IPS-NIHi7 (cell line): ENCODE data around the gene DCLK3.

ENCODE experiments used
- DNase-seq: peaks from one replicate; pipeline ENCODE4 v3.0.0; 2012; ENCODE audit warnings: mixed read lengths; ENCODE audit errors: extremely low spot score

DCLK3 gene

DNA sequence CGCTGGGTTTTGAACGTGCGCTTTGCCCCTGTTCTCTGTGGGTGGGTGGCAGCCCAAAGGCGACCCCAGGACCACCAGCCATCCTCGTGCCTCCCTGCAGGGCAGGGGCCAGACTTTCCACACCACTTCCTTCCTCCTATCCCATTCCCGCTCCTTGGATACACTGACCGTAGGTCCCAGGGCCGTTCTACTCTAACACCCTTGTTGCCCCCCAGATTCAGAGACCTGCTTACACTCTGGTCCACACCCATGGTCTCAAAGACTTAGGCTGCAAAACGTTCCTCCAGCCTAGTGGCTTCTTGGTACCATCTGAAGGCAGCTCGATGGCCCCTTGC, 318 bp upstream of the DCLK3 start:
- no peak for DNase-seq

DNA sequence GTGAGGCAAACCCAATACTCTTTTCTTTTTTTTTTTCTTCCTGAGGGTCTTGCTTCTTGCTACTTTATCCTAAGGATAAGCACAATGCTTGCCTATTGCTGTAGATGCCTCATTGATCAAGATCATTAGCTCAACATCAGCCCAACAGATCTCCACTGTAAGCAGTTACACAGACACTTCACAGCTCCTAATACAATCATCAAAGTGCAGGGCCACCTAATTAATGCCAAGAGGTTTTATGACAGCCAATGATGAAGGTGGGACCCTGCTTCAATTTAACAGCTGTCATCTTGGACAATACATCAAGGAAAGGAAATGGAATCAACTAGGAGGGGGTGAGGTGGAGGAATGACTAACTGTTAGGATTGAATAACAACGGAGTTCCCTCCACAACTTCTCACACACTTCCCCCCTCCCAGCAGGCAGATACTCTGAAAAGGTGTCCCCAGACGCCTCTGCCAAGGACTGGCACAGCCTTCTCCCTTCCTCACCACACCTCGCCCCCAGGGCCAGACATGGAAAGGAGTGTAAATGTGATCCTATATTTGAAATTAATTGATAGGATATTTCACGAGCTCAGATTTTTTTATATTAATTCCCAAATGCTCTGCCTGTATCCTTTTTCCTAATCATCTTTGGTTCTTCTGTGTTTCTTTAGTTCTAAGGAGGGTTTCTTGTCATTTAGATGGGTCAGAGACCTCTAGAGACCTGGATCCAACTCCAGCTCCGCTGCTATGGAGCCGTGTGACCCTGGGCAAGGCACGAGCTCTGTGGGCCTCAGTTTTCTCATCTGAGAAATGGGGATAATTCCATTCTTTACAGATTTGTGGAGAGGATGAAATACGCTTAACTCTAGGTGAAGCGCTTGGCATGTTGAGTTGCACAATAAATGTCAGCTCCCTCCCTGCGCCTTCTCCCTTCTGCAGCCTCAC, 1.2 kb downstream of the DCLK3 start:
- peak; percentile 68 for DNase-seq

DNA sequence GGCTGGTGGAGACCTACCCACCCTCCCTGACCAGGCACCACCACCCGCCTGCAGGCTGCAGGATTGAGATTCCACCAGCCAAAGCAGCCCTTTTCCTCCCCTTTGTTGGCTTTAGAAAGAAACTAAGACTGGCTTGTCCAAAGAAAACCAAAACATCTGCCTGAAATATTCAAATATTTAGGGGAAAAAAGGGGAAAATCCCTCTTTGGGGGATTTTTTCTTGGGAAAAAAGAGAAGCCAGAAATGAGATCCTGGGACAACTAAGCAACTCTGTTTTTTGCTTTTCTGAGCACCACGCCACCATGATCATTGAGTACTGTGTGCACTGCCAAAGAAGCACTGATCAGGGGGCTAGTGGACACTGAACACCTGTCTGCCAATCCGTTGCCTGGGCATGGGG, 2.6 kb downstream of the DCLK3 start:
- no peak for DNase-seq

DNA sequence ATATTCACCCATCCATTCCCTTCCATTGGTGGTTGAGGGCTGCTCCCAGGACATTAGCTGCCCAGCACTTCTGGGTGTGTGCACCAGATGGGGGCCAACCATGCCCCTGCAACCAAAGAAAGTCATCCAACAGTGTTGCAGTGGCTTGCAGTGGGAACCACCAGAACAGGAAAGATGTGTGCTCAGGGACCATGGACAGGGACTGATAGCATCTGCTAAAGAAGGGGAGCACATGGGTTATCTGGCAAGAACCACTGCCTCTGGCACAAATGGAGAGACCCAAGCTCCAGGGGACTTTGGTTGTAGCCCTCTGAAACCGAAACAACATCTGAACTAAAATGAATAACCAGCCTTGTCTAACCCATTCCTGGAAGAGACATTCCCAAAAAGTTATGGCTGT, 8.1 kb downstream of the DCLK3 start:
- DNase-seq: no peak

DNA sequence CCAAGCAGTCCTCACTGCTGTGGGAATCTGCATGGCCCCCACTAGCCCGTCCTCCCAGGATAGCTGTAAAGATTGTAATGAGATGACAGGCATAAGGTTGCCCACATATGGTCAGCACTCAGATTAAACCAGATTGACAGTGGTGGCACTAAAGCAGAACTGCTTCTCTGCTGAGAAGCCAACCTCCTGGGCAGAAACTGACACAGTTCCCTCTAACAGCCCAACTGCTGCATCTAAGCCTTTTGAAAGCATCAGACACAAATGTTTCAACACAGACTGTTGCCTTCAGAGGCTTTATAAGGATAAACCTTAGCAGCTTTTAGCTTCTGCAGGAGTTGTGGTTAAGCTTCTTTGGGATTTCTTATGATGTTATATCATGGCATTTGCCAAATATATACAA, 13.0 kb downstream of the DCLK3 start:
- DNase-seq: no peak

DNA sequence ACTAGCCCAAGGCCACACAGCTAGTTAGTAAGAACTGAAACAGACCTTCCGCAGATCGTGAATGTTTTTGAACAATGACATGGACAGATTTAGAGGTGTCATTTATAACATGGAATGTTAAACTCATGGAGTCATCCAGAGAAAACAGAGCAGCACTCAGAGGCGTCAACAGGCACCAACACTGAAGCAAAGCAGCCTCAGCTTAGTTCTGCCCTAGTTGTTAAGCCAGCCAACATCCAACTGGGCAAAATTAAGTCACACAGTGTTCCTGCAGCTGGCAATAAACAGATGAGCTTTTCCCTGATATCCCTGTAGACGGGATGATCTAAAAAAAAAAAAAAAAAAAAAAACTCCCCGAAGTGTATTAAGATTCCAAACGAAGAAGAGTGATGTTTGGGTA, 13.6 kb downstream of the DCLK3 start:
- DNase-seq: no peak

DNA sequence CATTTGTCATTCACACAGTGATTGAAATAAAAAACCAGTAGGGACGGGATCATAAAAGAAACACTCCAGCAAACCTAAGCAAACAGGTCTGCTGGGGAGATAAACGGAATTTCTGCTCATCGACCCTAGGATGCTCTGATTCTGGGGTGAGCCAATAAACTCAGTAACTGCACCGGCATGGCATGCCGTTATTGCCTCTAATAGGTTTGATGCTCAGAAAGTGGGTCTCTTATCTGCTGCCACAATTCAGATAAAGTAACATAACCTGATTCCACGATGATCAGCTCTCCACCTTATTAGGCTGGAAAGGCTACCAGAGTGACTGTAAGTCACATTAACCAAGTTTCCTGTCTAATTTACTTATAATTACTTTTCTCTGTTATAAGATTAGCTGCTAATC, 19.6 kb downstream of the DCLK3 start:
- no peak for DNase-seq

DNA sequence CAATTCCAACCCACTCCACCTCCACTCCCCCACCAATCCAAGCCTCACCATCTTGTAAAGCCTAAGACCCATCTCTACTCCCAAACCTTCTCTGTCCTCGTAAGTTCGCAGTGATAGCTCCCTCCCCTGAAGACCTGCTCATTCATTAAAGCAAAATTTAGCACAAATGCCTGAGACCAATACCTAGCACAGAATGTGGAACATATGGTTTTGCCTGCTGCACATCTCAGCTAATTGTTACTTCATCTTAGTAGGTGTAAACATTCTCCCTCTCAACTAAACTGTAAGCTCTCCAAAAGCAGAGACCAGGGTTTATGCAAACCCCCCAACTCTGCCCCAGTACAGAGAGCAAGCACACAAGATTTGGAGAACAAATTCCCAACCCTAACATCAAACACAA, 20.5 kb downstream of the DCLK3 start:
- DNase-seq: no peak

DNA sequence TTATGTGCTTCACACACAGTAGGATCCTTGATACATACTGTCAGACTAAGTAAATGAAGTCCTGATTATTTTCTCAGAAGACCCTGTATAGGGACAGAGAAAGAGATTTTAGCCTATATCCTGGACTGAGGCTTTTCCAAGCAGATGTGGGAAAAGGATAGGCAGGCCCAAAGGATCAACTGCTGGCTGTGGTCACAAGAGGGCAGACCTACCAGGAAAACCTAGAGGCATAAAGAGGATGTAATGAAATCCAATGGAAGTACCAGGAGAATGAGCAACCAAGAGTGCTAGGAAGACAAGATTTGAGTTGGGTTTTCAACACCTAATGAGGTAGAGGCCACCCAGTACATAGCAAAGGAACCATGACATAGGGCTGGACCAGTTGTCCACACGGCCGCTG, 23.1 kb downstream of the DCLK3 start:
- peak; percentile 61 for DNase-seq

DNA sequence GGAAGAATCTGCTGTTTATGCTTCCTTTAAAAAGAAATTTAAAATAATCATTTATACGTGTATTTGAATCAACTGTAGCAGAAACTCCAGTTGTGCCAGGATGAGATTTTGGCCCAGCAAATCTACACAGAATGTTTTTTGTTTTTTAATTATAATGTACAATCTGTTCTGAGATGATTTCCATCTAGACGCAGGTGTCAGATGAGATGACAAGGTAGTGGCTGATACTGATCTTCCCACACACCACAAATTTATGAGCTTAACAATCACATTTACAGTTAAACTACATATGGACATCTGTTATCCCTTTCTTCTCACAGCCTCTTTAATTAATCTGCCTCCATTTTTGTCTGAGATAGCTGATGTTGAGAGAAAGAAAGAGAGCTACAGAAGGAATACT, 23.6 kb downstream of the DCLK3 start:
- no peak for DNase-seq

DNA sequence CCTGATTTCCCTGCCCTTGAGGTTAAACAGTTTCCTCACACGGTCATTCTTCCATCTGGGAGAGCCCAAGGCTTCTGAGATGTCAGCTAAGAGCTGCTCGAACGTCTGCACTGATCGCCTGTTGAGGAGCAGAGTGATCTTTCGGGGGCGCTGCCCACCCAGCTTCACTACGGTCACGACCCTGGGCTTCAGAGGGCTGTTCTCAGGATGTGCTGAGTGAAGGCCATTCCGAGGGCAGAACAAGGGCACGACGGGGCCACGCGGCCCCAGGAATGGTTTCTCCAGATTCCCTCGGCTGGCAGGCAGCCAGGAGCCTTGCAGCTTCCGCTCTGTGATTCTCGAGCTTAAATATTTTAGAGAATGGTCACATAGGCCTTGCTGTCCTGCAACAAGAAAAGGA, 25.7 kb downstream of the DCLK3 start:
- DNase-seq: no peak

DNA sequence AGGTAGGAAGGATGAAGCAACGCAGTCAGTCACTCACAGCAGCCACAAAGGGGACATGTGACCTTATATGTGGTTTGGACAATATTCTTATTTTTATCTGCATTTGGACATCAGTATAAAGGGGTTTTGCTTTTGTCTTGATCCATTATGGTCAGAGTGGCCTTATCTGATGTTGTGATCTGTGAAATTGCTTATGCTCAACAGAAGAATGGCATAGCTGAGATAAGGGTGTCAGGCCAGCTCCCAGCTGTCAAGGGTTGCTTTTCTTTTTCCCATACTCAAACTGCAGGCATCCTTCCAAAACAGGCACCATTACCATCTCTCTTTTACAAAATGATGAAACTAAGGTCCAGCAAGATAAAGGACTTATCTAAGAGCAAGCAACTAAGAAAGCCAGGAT, 28.1 kb downstream of the DCLK3 start:
- DNase-seq: no peak

DNA sequence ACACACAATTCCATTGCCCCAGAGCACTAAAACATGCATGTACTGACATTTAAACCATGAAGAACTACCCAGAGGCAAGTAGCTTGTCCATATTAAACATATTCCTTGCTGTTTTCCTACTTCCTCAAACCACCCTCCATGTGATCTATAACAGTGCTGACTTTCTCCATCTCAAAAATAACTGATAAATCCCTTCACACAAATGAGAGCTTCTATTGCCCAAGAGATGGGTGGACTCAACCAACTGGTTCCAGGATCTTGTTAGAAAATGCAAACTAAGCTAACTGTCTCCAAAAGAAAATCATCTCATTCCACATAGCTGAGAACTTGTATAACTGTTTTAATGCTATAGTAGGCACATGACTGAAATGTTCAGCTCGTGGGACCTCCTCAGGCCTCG, 29.6 kb downstream of the DCLK3 start:
- DNase-seq: no peak

DNA sequence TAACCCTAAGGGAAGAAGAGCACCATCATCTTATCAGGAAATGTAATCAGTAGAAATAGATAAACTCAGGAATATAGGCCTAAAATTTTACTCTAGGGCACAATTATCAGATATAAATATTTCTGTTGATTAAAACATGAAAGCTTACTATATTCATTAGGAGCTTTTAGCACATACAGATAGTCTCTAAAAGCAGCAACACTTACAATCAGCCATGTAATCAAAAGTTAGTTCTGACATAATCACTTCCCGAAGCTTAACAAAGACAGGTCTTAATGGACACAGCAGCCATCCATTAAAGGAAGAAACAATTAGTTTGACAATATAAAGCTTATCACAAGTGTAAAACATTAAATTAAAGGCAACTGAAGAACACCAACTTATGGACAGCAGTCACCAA, 30.6 kb downstream of the DCLK3 start:
- no peak for DNase-seq

DNA sequence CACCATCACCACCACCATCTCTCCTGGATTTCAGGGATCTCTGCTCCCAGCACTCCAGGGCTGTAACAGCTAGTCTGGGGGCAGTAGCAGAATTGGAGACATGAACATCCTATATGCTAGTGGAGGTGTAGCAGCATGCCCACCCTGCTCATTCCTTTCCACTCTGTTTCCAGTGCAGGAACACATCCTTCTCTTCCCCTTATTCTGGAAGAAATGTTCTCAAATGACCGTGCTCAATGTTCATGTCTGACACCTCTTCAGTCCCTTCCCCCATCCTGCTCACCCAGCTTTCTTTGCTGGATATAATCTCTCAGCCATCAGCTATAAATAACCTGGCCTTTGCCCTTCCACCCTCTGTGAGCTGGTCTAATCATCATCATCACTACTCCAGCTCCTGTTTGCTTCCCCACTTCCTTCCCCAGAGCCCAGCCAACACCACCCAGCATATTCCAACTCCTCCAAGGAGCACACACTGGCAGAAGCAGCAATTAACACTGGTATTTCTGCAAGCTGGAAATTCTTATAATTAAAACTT, 31.1 kb downstream of the DCLK3 start:
- DNase-seq: no peak

DNA sequence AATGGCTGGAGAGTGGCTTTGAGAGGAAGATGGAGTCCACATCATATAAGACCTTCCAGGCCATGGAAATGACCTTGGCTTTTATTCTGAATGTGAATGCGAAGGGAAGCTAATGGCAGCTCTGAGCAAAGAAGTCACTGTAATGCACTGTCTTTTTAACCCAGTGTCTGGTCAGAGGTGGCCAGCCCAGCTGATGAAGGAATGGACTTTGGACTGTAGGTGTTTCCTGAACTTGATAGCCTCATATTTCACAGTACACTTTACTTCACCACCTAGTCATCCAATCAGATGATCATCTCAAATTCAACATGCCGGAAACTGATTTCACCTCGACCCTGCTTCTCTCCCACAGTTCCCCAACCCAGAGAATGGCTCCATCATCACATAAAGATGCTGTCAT, 33.4 kb downstream of the DCLK3 start:
- DNase-seq: no peak

DNA sequence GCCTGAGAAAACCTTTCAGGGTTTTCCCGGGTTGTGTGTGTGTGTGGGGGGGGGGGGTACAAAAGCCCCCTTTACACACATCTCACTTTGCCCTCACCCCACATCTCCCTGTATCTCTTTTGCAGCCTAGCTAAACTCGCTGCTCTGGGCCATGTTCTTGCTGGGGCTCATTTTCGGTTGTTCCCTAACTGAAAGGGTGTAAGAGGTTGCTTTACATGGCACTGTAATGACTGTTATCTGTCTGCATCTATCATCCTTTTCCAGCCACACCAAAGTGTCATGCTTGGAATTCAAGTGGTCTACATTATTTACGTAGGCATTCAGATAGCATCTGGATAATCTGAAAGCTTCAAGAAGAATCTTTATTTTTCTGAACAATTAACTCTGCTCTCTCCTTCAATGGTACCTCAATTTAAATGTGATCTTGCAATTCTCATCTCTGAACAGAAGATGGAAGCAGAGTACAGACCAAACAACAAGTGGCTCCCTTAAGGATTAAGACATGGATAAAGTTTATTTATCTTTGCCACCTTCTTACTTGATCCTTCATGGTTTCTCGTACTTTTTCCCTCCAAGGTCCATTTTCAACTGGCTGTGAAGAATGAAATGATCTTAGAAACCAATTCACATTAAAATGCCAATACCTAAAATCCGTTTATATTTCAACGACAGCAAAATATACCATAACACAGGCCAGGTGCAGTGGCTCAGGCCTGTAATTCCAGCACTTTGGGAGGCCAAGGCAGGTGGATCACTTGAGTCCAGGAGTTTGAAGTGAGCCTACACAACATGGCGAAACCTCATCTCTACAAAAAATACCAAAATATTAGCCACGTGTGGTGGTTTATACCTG, 34.9 kb downstream of the DCLK3 start:
- DNase-seq: peak; percentile 59

DNA sequence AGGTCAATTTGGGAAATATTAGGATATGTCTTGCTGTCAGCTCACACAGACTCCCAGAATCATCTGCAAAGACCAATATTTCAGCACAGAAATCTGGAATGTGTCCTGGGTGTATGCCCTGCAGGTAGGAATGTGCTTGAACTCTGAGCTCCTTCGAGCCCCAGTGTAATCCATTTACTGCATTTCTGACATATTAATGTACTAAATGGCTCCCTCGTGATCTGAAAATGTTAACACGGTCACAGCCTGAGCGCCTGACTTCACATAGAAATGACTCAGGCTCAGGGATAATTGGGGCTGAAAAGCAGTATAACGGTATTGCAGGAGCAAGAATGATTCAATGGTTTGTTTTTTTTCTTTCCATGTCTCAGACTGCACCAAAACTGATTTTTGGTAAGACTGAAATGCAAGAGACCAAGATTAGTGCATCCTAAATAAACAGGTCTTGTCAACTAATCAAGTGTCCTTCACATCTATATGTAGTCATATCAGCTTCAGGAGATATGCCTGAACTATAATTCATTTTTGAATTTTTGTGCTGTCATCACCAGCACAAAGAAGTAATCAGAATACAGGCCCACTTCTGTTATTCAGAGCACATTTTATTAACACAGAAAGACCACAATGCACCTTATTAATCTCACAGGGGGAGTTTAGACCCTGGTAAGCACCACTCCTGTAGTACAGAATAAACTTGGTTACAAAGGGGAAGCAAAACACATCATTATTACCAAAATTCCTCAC, 49.8 kb downstream of the DCLK3 start:
- DNase-seq: no peak

DNA sequence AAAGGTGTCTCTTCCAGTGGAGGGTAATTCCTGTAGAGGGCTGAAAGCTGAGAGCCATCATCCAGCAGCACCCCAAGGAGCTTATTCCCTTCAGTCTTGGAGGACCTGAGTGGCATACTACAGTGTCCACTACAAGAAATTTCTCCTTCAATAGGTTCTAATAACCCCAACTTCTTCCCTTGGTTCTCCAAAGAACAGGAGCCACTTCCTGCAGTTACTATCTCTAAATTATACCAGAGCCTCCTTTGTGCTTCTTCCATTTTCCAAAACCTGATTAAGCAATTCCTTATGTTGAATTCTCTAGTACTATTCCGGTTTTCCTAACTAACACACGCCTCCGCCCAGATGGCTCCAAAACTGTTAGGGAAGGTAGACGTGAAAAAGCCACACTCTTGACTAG, 50.4 kb downstream of the DCLK3 start:
- no peak for DNase-seq

DNA sequence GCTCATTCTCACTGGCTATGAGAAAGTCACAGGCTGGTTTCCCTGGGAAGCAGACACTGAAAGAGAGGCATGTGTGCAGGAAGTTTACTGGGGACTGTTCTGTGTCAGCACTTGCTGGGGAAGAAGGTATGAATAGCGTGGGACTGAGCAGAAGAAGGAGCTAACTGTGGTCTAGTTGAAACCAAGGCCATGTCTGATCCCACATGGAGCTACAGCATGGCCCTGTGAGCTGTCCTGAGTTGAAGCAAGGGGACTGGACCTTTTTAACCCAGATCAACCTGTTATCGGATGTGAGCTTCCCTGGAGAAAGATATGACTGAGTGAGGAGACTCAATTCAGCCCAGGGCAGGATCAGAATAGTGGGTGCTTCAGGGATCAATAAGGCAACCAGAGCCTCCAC, 53.7 kb downstream of the DCLK3 start:
- no peak for DNase-seq

DNA sequence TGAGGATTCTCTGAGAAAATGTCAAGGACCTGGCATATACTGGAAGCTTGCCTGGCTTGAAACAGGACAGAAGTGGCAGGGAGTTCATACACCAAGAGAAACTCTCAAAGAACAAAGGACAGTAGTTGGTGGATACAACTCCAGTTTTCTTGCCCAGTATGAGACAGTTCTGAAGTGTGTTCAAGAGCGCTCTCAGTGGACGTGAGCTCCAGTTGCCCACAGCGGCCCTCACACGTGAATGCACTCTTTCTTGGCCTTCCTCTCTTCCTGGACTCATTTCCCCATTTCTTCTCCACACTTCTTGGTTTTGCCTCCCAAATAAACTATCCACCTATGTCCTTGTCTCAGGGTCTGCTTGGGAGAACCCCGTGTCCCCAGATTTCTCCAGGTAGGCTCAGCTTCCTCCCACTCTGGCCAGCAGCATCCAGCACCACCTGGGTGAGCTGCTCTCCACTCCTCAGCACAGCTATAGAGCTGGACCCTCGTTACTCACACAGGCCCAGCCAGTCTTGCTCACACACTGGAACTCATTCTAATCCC, 54.5 kb downstream of the DCLK3 start:
- no peak for DNase-seq

DNA sequence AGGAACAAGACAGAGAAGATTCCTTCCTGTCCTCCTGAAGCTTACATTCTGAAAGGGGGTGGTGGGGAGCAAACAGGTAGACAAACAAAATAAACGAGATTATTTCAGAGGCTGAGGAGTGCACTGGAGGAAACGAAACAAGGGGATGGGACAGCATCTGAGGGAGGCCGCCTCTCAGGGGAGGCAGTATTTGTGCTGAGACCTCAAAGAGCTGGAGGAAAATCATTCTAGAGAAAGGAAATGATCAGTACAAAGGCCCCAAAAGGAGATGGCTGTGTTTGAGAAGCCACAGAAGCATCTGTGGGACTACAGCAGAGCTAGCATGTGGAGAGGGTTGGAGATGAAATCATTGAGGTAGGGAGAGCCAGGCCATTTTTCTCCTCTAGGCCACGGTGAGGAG, 55.1 kb downstream of the DCLK3 start:
- DNase-seq: no peak
